ENCODE measurements around the gene SLIT3.

Gene SLIT3

GRCh38 chr5:169242175-169242848 lies 58.6 kb downstream of the SLIT3 start:
- Histone ChIP-seq H3K9me3 (ENCODE audit: insufficient read depth, low read depth, low read length) (no peaks in the 10 kb centered on the region), H3K27ac (ENCODE audit: low read length) (no peak overlapping the region), H3K9ac (ENCODE audit: low read depth, low read length) (no peak overlapping the region), H3K27me3 (ENCODE audit: insufficient read depth, low read length) (no peaks in the 10 kb centered on the region), H3K4me1 (ENCODE audit: insufficient read depth, low read length) (no peaks in the 10 kb centered on the region), H3K36me3 (ENCODE audit: insufficient read depth, low read depth, low read length) (no peaks in the 10 kb centered on the region), H3K4me3 (ENCODE audit: low read length) (no peak overlapping the region)

- H3K27me3 ChIP-seq (ENCODE audit: insufficient read depth, low read length), result peaks cover 51% of the 10 kb centered on the region
- H3K4me3 ChIP-seq (ENCODE audit: low read length), result no peak overlapping the region
- H3K36me3 ChIP-seq (ENCODE audit: insufficient read depth, low read depth, low read length), result no peaks in the 10 kb centered on the region
- no peaks in the 10 kb centered on the region for H3K9me3 ChIP-seq (ENCODE audit: insufficient read depth, low read depth, low read length)
- no peaks in the 10 kb centered on the region for H3K4me1 ChIP-seq (ENCODE audit: insufficient read depth, low read length)
- no peak overlapping the region for H3K9ac ChIP-seq (ENCODE audit: low read depth, low read length)
- no peak overlapping the region for H3K27ac ChIP-seq (ENCODE audit: low read length)
Measured at GRCh38 chr5:169229342-169229892, 71.5 kb downstream of the SLIT3 start.

GRCh38 chr5:169226895-169227294 lies 74.0 kb downstream of the SLIT3 start:
- no peak overlapping the region for H3K27ac ChIP-seq (ENCODE audit: low read length)
- H3K9ac ChIP-seq (ENCODE audit: low read depth, low read length), result no peak overlapping the region

GRCh38 chr5:169225830-169226356 lies 75.0 kb downstream of the SLIT3 start:
- Histone ChIP-seq H3K4me3 (ENCODE audit: low read length) (no peak overlapping the region), H3K9me3 (ENCODE audit: insufficient read depth, low read depth, low read length) (no peaks in the 10 kb centered on the region), H3K27me3 (ENCODE audit: insufficient read depth, low read length) (peaks cover 86% of the 10 kb centered on the region), H3K36me3 (ENCODE audit: insufficient read depth, low read depth, low read length) (no peaks in the 10 kb centered on the region), H3K27ac (ENCODE audit: low read length) (no peak overlapping the region), H3K9ac (ENCODE audit: low read depth, low read length) (no peak overlapping the region), H3K4me1 (ENCODE audit: insufficient read depth, low read length) (no peaks in the 10 kb centered on the region)

More at GRCh38 chr5:169226895-169227294, 74.0 kb downstream of the SLIT3 start:
- Histone ChIP-seq H3K9me3 (ENCODE audit: insufficient read depth, low read depth, low read length) (no peaks in the 10 kb centered on the region), H3K27me3 (ENCODE audit: insufficient read depth, low read length) (peaks cover 76% of the 10 kb centered on the region), H3K36me3 (ENCODE audit: insufficient read depth, low read depth, low read length) (no peaks in the 10 kb centered on the region), H3K4me1 (ENCODE audit: insufficient read depth, low read length) (no peaks in the 10 kb centered on the region), H3K4me3 (ENCODE audit: low read length) (no peak overlapping the region)

- Histone ChIP-seq H3K9ac (ENCODE audit: low read depth, low read length) (no peak overlapping the region), H3K4me3 (ENCODE audit: low read length) (no peak overlapping the region), H3K9me3 (ENCODE audit: insufficient read depth, low read depth, low read length) (no peaks in the 10 kb centered on the region), H3K4me1 (ENCODE audit: insufficient read depth, low read length) (no peaks in the 10 kb centered on the region), H3K27me3 (ENCODE audit: insufficient read depth, low read length) (peaks cover 96% of the 10 kb centered on the region), H3K36me3 (ENCODE audit: insufficient read depth, low read depth, low read length) (no peaks in the 10 kb centered on the region), H3K27ac (ENCODE audit: low read length) (no peak overlapping the region)
Measured at GRCh38 chr5:169223595-169223953, 77.4 kb downstream of the SLIT3 start.

- Histone ChIP-seq H3K4me1 (ENCODE audit: insufficient read depth, low read length) (no peaks in the 10 kb centered on the region), H3K27me3 (ENCODE audit: insufficient read depth, low read length) (peaks cover 96% of the 10 kb centered on the region), H3K9ac (ENCODE audit: low read depth, low read length) (no peak overlapping the region), H3K4me3 (ENCODE audit: low read length) (no peak overlapping the region), H3K27ac (ENCODE audit: low read length) (no peak overlapping the region), H3K36me3 (ENCODE audit: insufficient read depth, low read depth, low read length) (no peaks in the 10 kb centered on the region), H3K9me3 (ENCODE audit: insufficient read depth, low read depth, low read length) (no peaks in the 10 kb centered on the region)
Measured at GRCh38 chr5:169222934-169223594, 77.9 kb downstream of the SLIT3 start.

- no peak overlapping the region for H3K27ac ChIP-seq (ENCODE audit: low read length)
- H3K9ac ChIP-seq (ENCODE audit: low read depth, low read length), result no peak overlapping the region
- H3K9me3 ChIP-seq (ENCODE audit: insufficient read depth, low read depth, low read length), result no peaks in the 10 kb centered on the region
- no peaks in the 10 kb centered on the region for H3K4me1 ChIP-seq (ENCODE audit: insufficient read depth, low read length)
- H3K4me3 ChIP-seq (ENCODE audit: low read length), result no peak overlapping the region
- H3K27me3 ChIP-seq (ENCODE audit: insufficient read depth, low read length), result peaks cover 92% of the 10 kb centered on the region
- H3K36me3 ChIP-seq (ENCODE audit: insufficient read depth, low read depth, low read length), result no peaks in the 10 kb centered on the region
Measured at GRCh38 chr5:169221519-169221918, 79.4 kb downstream of the SLIT3 start.

GRCh38 chr5:169219961-169220360 lies 81.0 kb downstream of the SLIT3 start:
- Histone ChIP-seq H3K27me3 (ENCODE audit: insufficient read depth, low read length) (peaks cover 76% of the 10 kb centered on the region), H3K4me3 (ENCODE audit: low read length) (no peak overlapping the region), H3K36me3 (ENCODE audit: insufficient read depth, low read depth, low read length) (no peaks in the 10 kb centered on the region), H3K9ac (ENCODE audit: low read depth, low read length) (no peak overlapping the region), H3K4me1 (ENCODE audit: insufficient read depth, low read length) (no peaks in the 10 kb centered on the region), H3K9me3 (ENCODE audit: insufficient read depth, low read depth, low read length) (no peaks in the 10 kb centered on the region), H3K27ac (ENCODE audit: low read length) (no peak overlapping the region)

- Histone ChIP-seq H3K27me3 (ENCODE audit: insufficient read depth, low read length) (peaks cover 70% of the 10 kb centered on the region), H3K9ac (ENCODE audit: low read depth, low read length) (no peak overlapping the region), H3K4me3 (ENCODE audit: low read length) (no peak overlapping the region), H3K4me1 (ENCODE audit: insufficient read depth, low read length) (no peaks in the 10 kb centered on the region), H3K36me3 (ENCODE audit: insufficient read depth, low read depth, low read length) (no peaks in the 10 kb centered on the region), H3K9me3 (ENCODE audit: insufficient read depth, low read depth, low read length) (no peaks in the 10 kb centered on the region), H3K27ac (ENCODE audit: low read length) (no peak overlapping the region)
Measured at GRCh38 chr5:169219351-169219750, 81.6 kb downstream of the SLIT3 start.

- peaks cover 68% of the 10 kb centered on the region for H3K27me3 ChIP-seq (ENCODE audit: insufficient read depth, low read length)
- H3K27ac ChIP-seq (ENCODE audit: low read length), result no peak overlapping the region
- H3K36me3 ChIP-seq (ENCODE audit: insufficient read depth, low read depth, low read length), result no peaks in the 10 kb centered on the region
Measured at GRCh38 chr5:169218861-169219260, 82.1 kb downstream of the SLIT3 start.

GRCh38 chr5:169218176-169218575 lies 82.8 kb downstream of the SLIT3 start:
- Histone ChIP-seq H3K4me1 (ENCODE audit: insufficient read depth, low read length) (no peaks in the 10 kb centered on the region), H3K4me3 (ENCODE audit: low read length) (no peak overlapping the region), H3K9me3 (ENCODE audit: insufficient read depth, low read depth, low read length) (no peaks in the 10 kb centered on the region), H3K36me3 (ENCODE audit: insufficient read depth, low read depth, low read length) (no peaks in the 10 kb centered on the region), H3K27ac (ENCODE audit: low read length) (no peak overlapping the region), H3K9ac (ENCODE audit: low read depth, low read length) (no peak overlapping the region), H3K27me3 (ENCODE audit: insufficient read depth, low read length) (peaks cover 65% of the 10 kb centered on the region)

More at GRCh38 chr5:169218861-169219260, 82.1 kb downstream of the SLIT3 start:
- Histone ChIP-seq H3K9me3 (ENCODE audit: insufficient read depth, low read depth, low read length) (no peaks in the 10 kb centered on the region), H3K4me3 (ENCODE audit: low read length) (no peak overlapping the region), H3K9ac (ENCODE audit: low read depth, low read length) (no peak overlapping the region), H3K4me1 (ENCODE audit: insufficient read depth, low read length) (no peaks in the 10 kb centered on the region)

- Histone ChIP-seq H3K36me3 (ENCODE audit: insufficient read depth, low read depth, low read length) (no peaks in the 10 kb centered on the region), H3K9ac (ENCODE audit: low read depth, low read length) (no peak overlapping the region), H3K9me3 (ENCODE audit: insufficient read depth, low read depth, low read length) (no peaks in the 10 kb centered on the region), H3K4me1 (ENCODE audit: insufficient read depth, low read length) (no peaks in the 10 kb centered on the region), H3K27me3 (ENCODE audit: insufficient read depth, low read length) (peaks cover 51% of the 10 kb centered on the region), H3K4me3 (ENCODE audit: low read length) (no peak overlapping the region), H3K27ac (ENCODE audit: low read length) (no peak overlapping the region)
Measured at GRCh38 chr5:169216866-169217265, 84.1 kb downstream of the SLIT3 start.

Measured in iPS-20b (cell line).